ENCODE results near the gene CDRT15L2.
"Not testable (repeated sequence)": the region's sequence is repeated elsewhere in the genome, so short reads cannot be mapped to it uniquely, and the experiment has no call there.

The CDRT15L2 gene

DNA sequence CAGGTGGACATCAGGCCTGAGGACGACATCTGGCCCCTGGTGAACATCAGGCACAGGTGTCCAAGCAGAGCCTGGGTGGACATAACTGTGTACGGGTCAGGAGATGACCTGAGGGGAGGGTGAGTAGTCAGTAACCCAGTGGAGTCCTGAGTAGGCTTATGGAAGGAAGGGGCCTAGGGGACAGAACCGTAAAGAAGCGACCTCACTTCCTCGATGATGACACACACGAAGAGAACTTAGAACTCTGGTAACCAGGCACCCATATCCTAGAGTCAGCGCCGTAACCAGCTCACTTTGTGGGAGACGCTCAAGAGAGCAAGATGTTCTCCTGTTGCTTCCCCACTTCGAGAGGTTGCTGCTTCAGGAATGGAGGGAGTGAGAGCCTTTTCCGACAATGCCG is at the start of gene CDRT15L2:
Gene CDRT15L2 (plus strand): TSS at position 301 of the 400 bp plus-strand sequence. CDS start 20 bp downstream, at position 321.
- H3K27ac ChIP-seq (ENCODE audit: low read depth, low read length); H3K27me3 ChIP-seq (ENCODE audit: control insufficient read depth, insufficient read depth, low read length); H3K4me3 ChIP-seq (ENCODE audit: low read depth, low read length); H3K4me1 ChIP-seq (ENCODE audit: control insufficient read depth, insufficient read depth, low read length); H3K9me3 ChIP-seq (ENCODE audit: control insufficient read depth, insufficient read depth, low read length); H3K9ac ChIP-seq (ENCODE audit: low read depth, low read length); H3K36me3 ChIP-seq (ENCODE audit: control insufficient read depth, insufficient read depth, low read length): not testable (repeated sequence)

DNA sequence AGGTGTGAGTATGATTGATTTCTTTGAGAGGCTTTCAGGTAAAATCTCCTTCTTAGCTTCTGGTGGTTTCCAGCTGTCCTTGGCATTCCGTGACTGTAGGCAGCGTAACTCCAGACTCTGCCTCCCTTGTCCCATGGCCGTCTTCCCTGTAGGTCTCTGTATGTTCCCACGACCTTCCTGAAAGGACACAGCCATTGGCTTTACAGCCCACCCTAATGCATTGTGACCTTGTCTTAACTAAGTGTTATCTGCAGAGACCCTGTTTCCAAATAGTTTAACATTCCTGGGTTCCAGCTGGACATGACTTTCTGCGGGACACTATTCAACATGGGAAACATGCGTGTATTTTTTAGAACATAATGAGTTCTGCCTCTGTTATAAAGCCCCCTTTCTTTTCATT is 49.4 kb upstream of the CDRT15L2 start:
- H3K4me3 ChIP-seq (ENCODE audit: low read depth, low read length); H3K27ac ChIP-seq (ENCODE audit: low read depth, low read length); H3K27me3 ChIP-seq (ENCODE audit: control insufficient read depth, insufficient read depth, low read length); H3K9me3 ChIP-seq (ENCODE audit: control insufficient read depth, insufficient read depth, low read length); H3K36me3 ChIP-seq (ENCODE audit: control insufficient read depth, insufficient read depth, low read length); H3K9ac ChIP-seq (ENCODE audit: low read depth, low read length); H3K4me1 ChIP-seq (ENCODE audit: control insufficient read depth, insufficient read depth, low read length): not testable (repeated sequence)

DNA sequence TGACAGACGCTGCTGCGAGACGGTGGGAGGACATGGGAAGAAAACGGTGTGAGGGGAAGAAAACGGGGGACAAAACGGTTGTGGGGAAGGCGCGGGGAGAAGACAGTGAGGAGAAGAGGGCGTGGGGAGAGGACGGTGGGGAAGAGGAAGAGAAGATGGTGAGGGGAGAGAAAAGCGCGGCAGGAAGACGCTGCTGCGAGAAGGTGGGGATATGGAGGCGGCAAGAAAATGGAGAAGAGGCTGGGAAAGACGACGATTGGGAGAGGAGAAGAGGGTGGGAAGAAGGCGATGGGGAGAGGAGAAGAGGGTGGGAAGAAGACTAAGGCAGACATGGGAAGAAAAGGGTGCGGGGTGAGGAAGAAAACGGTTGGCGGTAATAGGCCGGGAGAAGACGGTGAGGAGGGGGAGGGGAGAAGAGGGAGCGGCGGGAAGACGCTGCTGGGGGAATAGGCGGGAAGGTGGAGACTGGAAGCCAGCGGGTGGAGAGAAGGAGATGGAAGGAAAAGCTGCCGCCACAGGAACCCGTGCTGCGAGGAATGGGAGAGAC is 46.9 kb upstream of the CDRT15L2 start:
- H3K36me3 ChIP-seq (ENCODE audit: control insufficient read depth, insufficient read depth, low read length); H3K27me3 ChIP-seq (ENCODE audit: control insufficient read depth, insufficient read depth, low read length); H3K4me1 ChIP-seq (ENCODE audit: control insufficient read depth, insufficient read depth, low read length); H3K9me3 ChIP-seq (ENCODE audit: control insufficient read depth, insufficient read depth, low read length); H3K9ac ChIP-seq (ENCODE audit: low read depth, low read length): not testable (repeated sequence)
- Histone ChIP-seq H3K4me3 (ENCODE audit: low read depth, low read length) (peak overlapping the region; percentile 56), H3K27ac (ENCODE audit: low read depth, low read length) (peak overlapping the region; percentile 55)

DNA sequence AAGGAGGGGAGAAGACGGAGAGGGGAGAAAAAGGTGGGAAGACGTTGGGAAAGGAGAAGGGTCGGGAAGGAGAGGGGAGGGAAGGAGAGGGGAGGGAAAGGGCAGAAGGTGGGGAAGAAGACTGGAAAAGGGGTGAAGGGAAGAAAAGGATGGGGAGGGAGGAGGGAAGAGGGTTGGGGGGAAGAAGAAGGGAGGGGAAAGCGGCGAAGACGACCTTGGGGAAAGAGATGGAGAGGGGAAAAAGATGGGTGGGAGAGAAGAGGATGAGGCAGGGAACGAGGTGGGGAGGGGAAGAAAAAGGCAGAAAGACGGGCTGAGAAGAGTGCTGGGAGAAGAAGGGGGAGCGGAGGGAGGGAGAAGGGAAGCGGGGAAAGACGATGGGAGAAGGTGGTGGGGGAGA is 46.3 kb upstream of the CDRT15L2 start:
- not testable (repeated sequence) for H3K9me3 ChIP-seq (ENCODE audit: control insufficient read depth, insufficient read depth, low read length); H3K4me1 ChIP-seq (ENCODE audit: control insufficient read depth, insufficient read depth, low read length); H3K27me3 ChIP-seq (ENCODE audit: control insufficient read depth, insufficient read depth, low read length); H3K36me3 ChIP-seq (ENCODE audit: control insufficient read depth, insufficient read depth, low read length); H3K9ac ChIP-seq (ENCODE audit: low read depth, low read length)
- peak overlapping the region; percentile 56 for H3K4me3 ChIP-seq (ENCODE audit: low read depth, low read length)
- peak overlapping the region; percentile 20 for H3K27ac ChIP-seq (ENCODE audit: low read depth, low read length)

DNA sequence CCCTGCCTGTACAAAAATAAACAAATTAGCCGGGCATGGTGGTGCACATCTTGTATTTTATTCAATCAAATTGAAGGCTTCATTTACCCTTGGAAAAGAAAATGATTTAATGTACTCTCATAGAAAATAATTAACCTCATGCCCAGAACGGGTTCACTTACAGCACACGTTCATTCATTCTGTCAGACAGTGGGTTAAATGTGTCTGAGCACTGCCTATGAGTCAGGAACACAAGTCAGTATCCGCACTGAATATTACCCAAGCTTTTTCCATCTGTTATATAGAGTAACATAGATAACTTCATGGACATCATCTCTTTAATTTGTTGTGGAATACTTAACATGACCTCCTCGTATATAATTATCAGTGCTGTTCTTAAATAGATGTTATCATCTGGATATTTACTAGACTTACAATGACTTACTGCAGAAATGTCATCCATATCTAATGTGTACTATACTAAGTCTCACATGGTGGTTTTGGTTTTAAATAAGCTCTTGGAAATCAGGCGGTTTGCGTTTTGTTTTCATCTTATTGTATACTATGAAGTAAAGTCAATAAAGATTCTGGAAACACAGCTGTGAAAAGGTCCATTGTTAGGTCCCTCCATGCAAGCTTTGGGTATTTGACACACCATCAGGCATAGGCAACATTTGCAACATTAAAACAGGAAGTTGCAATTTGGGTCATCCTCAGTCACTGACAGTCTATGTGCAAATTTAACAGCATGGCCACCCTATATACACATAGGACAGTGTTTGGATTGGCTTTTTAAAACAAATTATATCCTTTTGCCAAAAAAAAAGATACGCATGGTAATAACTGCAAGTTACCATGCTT is 44.6 kb upstream of the CDRT15L2 start:
- not testable (repeated sequence) for H3K4me3 ChIP-seq (ENCODE audit: low read depth, low read length); H3K27me3 ChIP-seq (ENCODE audit: control insufficient read depth, insufficient read depth, low read length); H3K27ac ChIP-seq (ENCODE audit: low read depth, low read length); H3K9ac ChIP-seq (ENCODE audit: low read depth, low read length); H3K4me1 ChIP-seq (ENCODE audit: control insufficient read depth, insufficient read depth, low read length); H3K9me3 ChIP-seq (ENCODE audit: control insufficient read depth, insufficient read depth, low read length); H3K36me3 ChIP-seq (ENCODE audit: control insufficient read depth, insufficient read depth, low read length)

DNA sequence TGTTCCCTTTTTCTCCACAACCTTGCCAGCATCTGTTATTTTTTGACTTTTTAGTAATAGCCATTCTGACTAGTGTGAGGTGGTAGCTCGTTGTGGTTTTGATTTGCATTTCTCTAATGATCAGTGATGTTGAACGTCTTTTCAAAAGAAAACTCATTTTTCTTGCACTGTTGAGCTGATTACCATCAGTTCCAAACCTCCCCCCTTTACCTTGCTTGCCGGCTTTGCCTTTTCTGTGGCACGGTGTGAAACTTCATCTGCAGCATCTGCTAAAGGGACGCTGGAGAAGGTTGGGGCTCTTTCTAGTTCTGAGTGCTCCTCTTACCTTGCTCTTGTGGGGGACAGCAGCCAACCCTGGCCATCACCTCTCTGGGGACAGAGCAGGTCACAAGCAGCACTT is 39.1 kb upstream of the CDRT15L2 start:
- H3K36me3 ChIP-seq (ENCODE audit: control insufficient read depth, insufficient read depth, low read length); H3K27ac ChIP-seq (ENCODE audit: low read depth, low read length); H3K9ac ChIP-seq (ENCODE audit: low read depth, low read length); H3K9me3 ChIP-seq (ENCODE audit: control insufficient read depth, insufficient read depth, low read length); H3K27me3 ChIP-seq (ENCODE audit: control insufficient read depth, insufficient read depth, low read length); H3K4me3 ChIP-seq (ENCODE audit: low read depth, low read length); H3K4me1 ChIP-seq (ENCODE audit: control insufficient read depth, insufficient read depth, low read length): not testable (repeated sequence)

DNA sequence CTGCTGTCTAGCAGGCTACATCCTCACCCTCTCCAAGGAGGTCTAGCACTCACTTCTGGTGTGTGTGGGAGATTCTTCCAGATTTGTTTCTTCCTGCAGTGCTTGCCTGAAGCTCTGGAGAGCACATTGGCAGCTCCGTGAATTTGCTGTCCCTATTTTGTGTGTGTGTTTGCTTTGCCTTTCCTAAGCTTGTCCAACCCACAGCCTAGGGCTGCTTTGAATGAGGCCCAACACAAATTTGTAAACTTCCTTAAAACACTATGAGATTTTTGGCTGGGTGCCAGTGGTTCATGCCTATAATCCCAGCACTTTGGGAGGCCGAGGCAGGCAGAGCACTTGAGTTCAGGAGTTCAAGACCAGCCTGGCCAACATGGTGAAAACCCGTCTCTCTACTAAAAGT is 38.7 kb upstream of the CDRT15L2 start:
- H3K27ac ChIP-seq (ENCODE audit: low read depth, low read length); H3K4me1 ChIP-seq (ENCODE audit: control insufficient read depth, insufficient read depth, low read length); H3K9ac ChIP-seq (ENCODE audit: low read depth, low read length); H3K4me3 ChIP-seq (ENCODE audit: low read depth, low read length); H3K27me3 ChIP-seq (ENCODE audit: control insufficient read depth, insufficient read depth, low read length); H3K36me3 ChIP-seq (ENCODE audit: control insufficient read depth, insufficient read depth, low read length); H3K9me3 ChIP-seq (ENCODE audit: control insufficient read depth, insufficient read depth, low read length): not testable (repeated sequence)

DNA sequence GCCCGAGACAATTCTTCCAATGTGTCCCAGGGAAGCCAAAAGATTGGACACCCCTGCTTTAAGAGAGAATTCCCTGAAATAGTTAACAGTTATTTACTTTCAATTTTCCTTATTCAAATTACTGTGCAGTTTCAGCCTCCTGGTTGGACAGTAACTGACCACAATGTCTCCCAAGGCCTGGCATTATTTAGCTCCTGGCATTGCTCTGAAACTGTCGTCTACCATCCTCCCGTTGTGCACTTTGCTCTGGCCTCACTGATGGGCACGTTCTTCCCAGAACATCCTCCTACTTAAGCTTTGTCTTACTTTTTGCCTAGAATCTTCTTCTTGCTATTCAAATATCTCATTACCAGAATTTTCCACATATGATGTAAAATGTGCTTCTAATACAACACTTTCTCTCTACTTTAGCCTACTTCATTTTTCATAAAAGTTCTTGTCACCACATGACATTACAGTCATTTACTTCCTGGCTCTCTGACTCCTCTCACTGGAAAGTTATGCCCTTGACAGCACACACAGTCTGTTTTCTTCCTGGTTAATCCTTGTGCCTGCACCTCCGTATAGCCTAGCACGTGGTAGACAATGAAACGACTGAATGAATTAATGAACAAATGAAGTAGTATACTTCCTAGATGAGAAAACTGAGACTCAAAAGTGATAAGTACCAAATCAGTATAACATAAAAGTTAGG is 37.5 kb upstream of the CDRT15L2 start:
- H3K27me3 ChIP-seq (ENCODE audit: control insufficient read depth, insufficient read depth, low read length); H3K36me3 ChIP-seq (ENCODE audit: control insufficient read depth, insufficient read depth, low read length); H3K4me1 ChIP-seq (ENCODE audit: control insufficient read depth, insufficient read depth, low read length); H3K27ac ChIP-seq (ENCODE audit: low read depth, low read length); H3K4me3 ChIP-seq (ENCODE audit: low read depth, low read length); H3K9me3 ChIP-seq (ENCODE audit: control insufficient read depth, insufficient read depth, low read length); H3K9ac ChIP-seq (ENCODE audit: low read depth, low read length): not testable (repeated sequence)

DNA sequence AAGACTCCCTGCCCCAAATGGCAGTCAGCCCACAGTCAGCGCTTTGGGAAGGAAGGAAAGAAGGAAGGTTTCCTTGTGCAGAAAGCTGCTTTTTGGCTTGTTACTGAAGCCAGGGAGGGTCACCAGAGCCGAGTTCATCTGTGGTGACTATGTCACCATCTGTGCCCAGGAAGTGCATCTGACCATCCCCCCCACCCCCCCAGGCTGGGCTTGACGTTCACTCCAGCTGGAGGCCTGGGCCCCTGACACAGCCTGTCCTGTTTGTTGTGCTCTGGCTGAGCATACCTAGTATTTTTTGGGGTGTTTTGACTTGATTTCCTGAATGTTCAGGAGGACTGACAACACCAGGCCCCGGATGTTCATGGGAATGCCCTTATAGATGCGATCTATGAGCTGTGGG is 31.6 kb upstream of the CDRT15L2 start:
- not testable (repeated sequence) for H3K9me3 ChIP-seq (ENCODE audit: control insufficient read depth, insufficient read depth, low read length); H3K27ac ChIP-seq (ENCODE audit: low read depth, low read length); H3K9ac ChIP-seq (ENCODE audit: low read depth, low read length); H3K36me3 ChIP-seq (ENCODE audit: control insufficient read depth, insufficient read depth, low read length); H3K4me1 ChIP-seq (ENCODE audit: control insufficient read depth, insufficient read depth, low read length); H3K4me3 ChIP-seq (ENCODE audit: low read depth, low read length); H3K27me3 ChIP-seq (ENCODE audit: control insufficient read depth, insufficient read depth, low read length)

DNA sequence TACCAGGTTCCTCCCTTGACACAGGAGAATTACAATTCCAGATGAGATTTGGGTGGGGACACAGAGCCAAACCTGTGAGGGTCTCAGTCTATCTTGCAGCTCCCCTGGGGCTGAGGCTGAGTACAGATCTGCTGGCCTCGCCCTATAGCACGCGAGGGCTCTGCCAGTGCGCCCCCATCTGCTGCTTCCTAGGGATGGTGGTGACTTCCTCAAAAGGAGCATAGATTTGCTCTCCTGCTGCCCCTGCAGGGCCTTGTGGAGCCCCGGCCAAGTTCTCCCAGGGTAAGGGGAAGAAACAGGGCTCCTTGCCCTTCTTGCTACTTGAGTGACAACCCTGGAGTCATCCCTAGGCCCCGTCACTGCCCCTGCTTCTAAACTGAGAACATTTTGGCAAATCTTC is 26.6 kb upstream of the CDRT15L2 start:
- H3K36me3 ChIP-seq (ENCODE audit: control insufficient read depth, insufficient read depth, low read length); H3K9me3 ChIP-seq (ENCODE audit: control insufficient read depth, insufficient read depth, low read length); H3K4me3 ChIP-seq (ENCODE audit: low read depth, low read length); H3K9ac ChIP-seq (ENCODE audit: low read depth, low read length); H3K27me3 ChIP-seq (ENCODE audit: control insufficient read depth, insufficient read depth, low read length); H3K27ac ChIP-seq (ENCODE audit: low read depth, low read length); H3K4me1 ChIP-seq (ENCODE audit: control insufficient read depth, insufficient read depth, low read length): not testable (repeated sequence)

DNA sequence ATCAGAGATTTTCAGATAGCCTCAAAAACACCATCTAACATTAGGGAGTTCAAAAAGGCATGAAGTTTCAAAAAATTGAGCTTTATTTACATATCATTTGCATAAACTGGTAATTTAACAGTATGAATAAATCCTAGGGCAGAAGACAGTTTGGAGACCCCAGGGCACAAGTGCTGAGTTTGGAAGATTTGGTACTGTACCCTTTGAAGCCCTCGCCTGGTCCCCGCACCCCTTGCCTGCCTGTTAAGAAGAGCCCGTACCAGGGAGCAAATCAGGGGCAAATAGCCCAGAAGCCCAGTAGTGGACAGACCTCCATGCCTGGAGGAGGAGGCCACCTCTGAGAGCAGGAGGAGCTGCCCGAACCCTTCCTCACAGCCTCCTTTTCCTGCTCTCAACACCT is 24.8 kb upstream of the CDRT15L2 start:
- not testable (repeated sequence) for H3K27me3 ChIP-seq (ENCODE audit: control insufficient read depth, insufficient read depth, low read length)

More for the DNA sequence above, 24.8 kb upstream of the CDRT15L2 start:
- not testable (repeated sequence) for H3K4me3 ChIP-seq (ENCODE audit: low read depth, low read length); H3K4me1 ChIP-seq (ENCODE audit: control insufficient read depth, insufficient read depth, low read length); H3K9ac ChIP-seq (ENCODE audit: low read depth, low read length); H3K36me3 ChIP-seq (ENCODE audit: control insufficient read depth, insufficient read depth, low read length); H3K27ac ChIP-seq (ENCODE audit: low read depth, low read length); H3K9me3 ChIP-seq (ENCODE audit: control insufficient read depth, insufficient read depth, low read length)
